ENCODE measurements around the gene RPS2. TPM values are rescaled to one million over a fixed set of nuclear protein-coding genes. Genes with fewer than 3 reads are reported as not detected.

RPS2 gene
- total and polyA plus RNA-seq, 2 donors (not counting 1 experiment from before 2014, with no cell fraction given) = 1,683 to 2,596 TPM

- H3K4me2 ChIP-seq (ENCODE audit: extremely low read depth, insufficient read depth, low read length) = no peak overlapping the region
- TF ChIP-seq EZH2 (IDR thresholded peaks at IDR 0.05; ENCODE audit: low read length, missing control alignments) (no peak), CTCF (conservative IDR thresholded peaks at IDR 0.05 in 1 of 2, IDR thresholded peaks at IDR 0.05 in 1 of 2; ENCODE audit: low read depth in 1 of 2, low read length in 2 of 2) (no peak)
- no peaks in the 10 kb centered on the region for H4K20me1 ChIP-seq (ENCODE audit: control insufficient read depth, extremely low read depth, insufficient read depth, low read length)
- no peak for DNase-seq (ENCODE audit: low read depth in 2 of 2)
- no peak overlapping the region for H2AFZ ChIP-seq (ENCODE audit: low read length)
- peaks cover 7% of the 10 kb centered on the region for H3K4me1 ChIP-seq (ENCODE audit: control insufficient read depth, extremely low read depth, insufficient read depth, low read length)
- no peak overlapping the region for H3K4me3 ChIP-seq (replicated peaks in 1 of 4; ENCODE audit: control extremely low read depth in 1 of 4, insufficient read depth in 1 of 4, low read depth in 3 of 4, low read length in 4 of 4)
- H3K27ac ChIP-seq (ENCODE audit: insufficient read depth, low read length) = no peak overlapping the region
- no peaks in the 10 kb centered on the region for H3K27me3 ChIP-seq (ENCODE audit: control insufficient read depth, insufficient read depth, low read length)
- peaks cover 8% of the 10 kb centered on the region for H3K36me3 ChIP-seq (ENCODE audit: control insufficient read depth, insufficient read depth, low read length)
- no peaks in the 10 kb centered on the region for H3K9me3 ChIP-seq (ENCODE audit: control insufficient read depth, insufficient read depth, low read depth, low read length)
- H3K79me2 ChIP-seq (ENCODE audit: control insufficient read depth, insufficient read depth, low read length) = no peaks in the 10 kb centered on the region
- H3K9ac ChIP-seq (ENCODE audit: insufficient read depth, low read length) = no peak overlapping the region
Measured at GRCh38 chr16:1938316-1938715, 26.3 kb downstream of the RPS2 start.

- H3K27ac ChIP-seq (ENCODE audit: insufficient read depth, low read length) = no peak overlapping the region
- no peak for TF ChIP-seq CTCF (conservative IDR thresholded peaks at IDR 0.05 in 1 of 2, IDR thresholded peaks at IDR 0.05 in 1 of 2; ENCODE audit: low read depth in 1 of 2, low read length in 2 of 2)
- TF ChIP-seq EZH2 (IDR thresholded peaks at IDR 0.05; ENCODE audit: low read length, missing control alignments) = no peak
- no peaks in the 10 kb centered on the region for H4K20me1 ChIP-seq (ENCODE audit: control insufficient read depth, extremely low read depth, insufficient read depth, low read length)
- no peak overlapping the region for H3K9ac ChIP-seq (ENCODE audit: insufficient read depth, low read length)
- DNase-seq (ENCODE audit: low read depth in 2 of 2) = no peak
- no peaks in the 10 kb centered on the region for H3K79me2 ChIP-seq (ENCODE audit: control insufficient read depth, insufficient read depth, low read length)
- H2AFZ ChIP-seq (ENCODE audit: low read length) = no peak overlapping the region
- H3K27me3 ChIP-seq (ENCODE audit: control insufficient read depth, insufficient read depth, low read length) = no peaks in the 10 kb centered on the region
- no peak overlapping the region for H3K4me3 ChIP-seq (replicated peaks in 1 of 4; ENCODE audit: control extremely low read depth in 1 of 4, insufficient read depth in 1 of 4, low read depth in 3 of 4, low read length in 4 of 4)
- peaks cover 8% of the 10 kb centered on the region for H3K36me3 ChIP-seq (ENCODE audit: control insufficient read depth, insufficient read depth, low read length)
- H3K9me3 ChIP-seq (ENCODE audit: control insufficient read depth, insufficient read depth, low read depth, low read length) = no peaks in the 10 kb centered on the region
- H3K4me2 ChIP-seq (ENCODE audit: extremely low read depth, insufficient read depth, low read length) = no peak overlapping the region
- H3K4me1 ChIP-seq (ENCODE audit: control insufficient read depth, extremely low read depth, insufficient read depth, low read length) = peaks cover 2% of the 10 kb centered on the region
Measured at GRCh38 chr16:1936945-1937479, 27.6 kb downstream of the RPS2 start.

GRCh38 chr16:1933097-1933661 lies 31.4 kb downstream of the RPS2 start:
- H3K4me1 ChIP-seq (ENCODE audit: control insufficient read depth, extremely low read depth, insufficient read depth, low read length) = no peaks in the 10 kb centered on the region
- no peak overlapping the region for H3K9ac ChIP-seq (ENCODE audit: insufficient read depth, low read length)
- H3K4me2 ChIP-seq (ENCODE audit: extremely low read depth, insufficient read depth, low read length) = no peak overlapping the region
- no peak for DNase-seq (ENCODE audit: low read depth in 2 of 2)
- H3K79me2 ChIP-seq (ENCODE audit: control insufficient read depth, insufficient read depth, low read length) = no peaks in the 10 kb centered on the region
- H3K36me3 ChIP-seq (ENCODE audit: control insufficient read depth, insufficient read depth, low read length) = no peaks in the 10 kb centered on the region
- H3K9me3 ChIP-seq (ENCODE audit: control insufficient read depth, insufficient read depth, low read depth, low read length) = no peaks in the 10 kb centered on the region
- no peak overlapping the region for H3K4me3 ChIP-seq (replicated peaks in 1 of 4; ENCODE audit: control extremely low read depth in 1 of 4, insufficient read depth in 1 of 4, low read depth in 3 of 4, low read length in 4 of 4)
- H3K27me3 ChIP-seq (ENCODE audit: control insufficient read depth, insufficient read depth, low read length) = no peaks in the 10 kb centered on the region
- TF ChIP-seq CTCF (conservative IDR thresholded peaks at IDR 0.05 in 1 of 2, IDR thresholded peaks at IDR 0.05 in 1 of 2; ENCODE audit: low read depth in 1 of 2, low read length in 2 of 2) = no peak
- no peak for TF ChIP-seq EZH2 (IDR thresholded peaks at IDR 0.05; ENCODE audit: low read length, missing control alignments)
- no peak overlapping the region for H3K27ac ChIP-seq (ENCODE audit: insufficient read depth, low read length)
- no peaks in the 10 kb centered on the region for H4K20me1 ChIP-seq (ENCODE audit: control insufficient read depth, extremely low read depth, insufficient read depth, low read length)
- no peak overlapping the region for H2AFZ ChIP-seq (ENCODE audit: low read length)

All from fibroblast of lung (primary cell).